Measurements from ENCODE around the gene ENTPD7.
A peak's percentile ranks its signal among the peaks of the same experiment; 100 is the strongest.
"Not testable (repeated sequence)": the region's sequence is repeated elsewhere in the genome, so short reads cannot be mapped to it uniquely, and the experiment has no call there.

ENTPD7 gene

DNA sequence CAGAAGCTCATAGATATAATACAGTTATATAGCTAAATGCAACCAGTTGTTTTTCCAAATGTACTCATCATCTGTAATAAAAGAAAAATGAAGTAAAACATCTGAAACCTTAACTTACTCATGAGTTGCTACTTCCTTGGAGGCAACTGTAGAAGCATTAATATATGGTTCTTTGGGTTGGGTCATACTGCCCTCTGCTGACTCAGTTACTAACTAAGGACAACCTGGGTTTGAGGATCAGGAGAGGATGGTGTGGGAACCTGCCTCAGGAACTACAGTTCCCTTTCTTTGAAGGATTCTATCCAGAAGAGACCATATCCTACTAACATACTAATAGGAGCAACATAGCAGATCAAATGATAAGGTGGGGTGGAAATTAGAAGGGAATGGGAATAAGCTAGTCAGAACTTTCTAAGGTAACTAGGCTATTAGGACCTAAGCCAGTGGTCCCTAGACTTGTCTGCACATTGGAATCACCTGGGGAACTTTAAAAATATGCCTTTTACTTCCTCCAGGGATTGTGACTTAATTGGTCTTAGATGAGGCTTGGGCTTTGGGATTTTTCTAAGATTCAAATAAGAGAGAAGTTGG is 51.9 kb downstream of the ENTPD7 start:
- Histone ChIP-seq H3K4me1 (ENCODE audit: control insufficient read depth in 5 of 5, insufficient read depth in 5 of 5, low read length in 5 of 5) (peaks cover 0 to 4% (median 0%) of the 10 kb centered on the region in 5 donors), H3K4me3 (ENCODE audit: low read depth in 1 of 5, low read length in 5 of 5) (no peak overlapping the region), H3K27ac (ENCODE audit: low read depth, low read length) (no peak overlapping the region), H3K36me3 (ENCODE audit: control insufficient read depth in 5 of 5, insufficient read depth in 5 of 5, low read length in 5 of 5) (peaks cover 17 to 54% (median 42%) of the 10 kb centered on the region in 5 donors), H3K9ac (ENCODE audit: low read length in 5 of 5) (no peak overlapping the region), H3K9me3 (ENCODE audit: control insufficient read depth in 5 of 5, low read length in 5 of 5) (no peaks in the 10 kb centered on the region), H3K27me3 (ENCODE audit: control insufficient read depth in 5 of 5, insufficient read depth in 4 of 5, low read length in 5 of 5) (no peaks in the 10 kb centered on the region)

DNA sequence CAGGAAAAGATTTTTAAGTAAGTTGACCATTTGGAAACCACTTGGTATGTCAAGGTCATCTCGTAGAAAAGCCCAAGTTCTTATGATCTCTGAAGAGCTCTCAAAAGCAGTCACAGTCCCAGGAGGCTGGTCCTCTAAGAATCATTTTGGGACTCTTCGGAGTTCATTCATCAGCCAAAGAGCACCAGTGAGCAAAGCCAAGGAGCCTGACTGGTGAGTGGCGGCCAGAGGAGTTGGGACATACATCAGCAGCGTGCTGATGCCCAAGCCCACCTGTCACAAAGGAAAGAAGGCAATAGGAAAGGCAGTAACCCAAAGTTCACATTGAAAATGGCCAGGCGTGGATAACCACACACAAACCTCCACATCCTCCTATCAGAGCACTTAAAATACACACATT is 55.1 kb downstream of the ENTPD7 start:
- Histone ChIP-seq H3K27me3 (ENCODE audit: control insufficient read depth in 5 of 5, insufficient read depth in 4 of 5, low read length in 5 of 5) (no peaks in the 10 kb centered on the region), H3K4me1 (ENCODE audit: control insufficient read depth in 5 of 5, insufficient read depth in 5 of 5, low read length in 5 of 5) (no peaks in the 10 kb centered on the region), H3K9me3 (ENCODE audit: control insufficient read depth in 5 of 5, low read length in 5 of 5) (no peaks in the 10 kb centered on the region), H3K27ac (ENCODE audit: low read depth, low read length) (no peak overlapping the region), H3K9ac (ENCODE audit: low read length in 5 of 5) (peak overlapping the region in 1 of 5 donors; percentile 35), H3K4me3 (ENCODE audit: low read depth in 1 of 5, low read length in 5 of 5) (no peak overlapping the region), H3K36me3 (ENCODE audit: control insufficient read depth in 5 of 5, insufficient read depth in 5 of 5, low read length in 5 of 5) (peaks cover 25 to 73% (median 51%) of the 10 kb centered on the region in 5 donors)

DNA sequence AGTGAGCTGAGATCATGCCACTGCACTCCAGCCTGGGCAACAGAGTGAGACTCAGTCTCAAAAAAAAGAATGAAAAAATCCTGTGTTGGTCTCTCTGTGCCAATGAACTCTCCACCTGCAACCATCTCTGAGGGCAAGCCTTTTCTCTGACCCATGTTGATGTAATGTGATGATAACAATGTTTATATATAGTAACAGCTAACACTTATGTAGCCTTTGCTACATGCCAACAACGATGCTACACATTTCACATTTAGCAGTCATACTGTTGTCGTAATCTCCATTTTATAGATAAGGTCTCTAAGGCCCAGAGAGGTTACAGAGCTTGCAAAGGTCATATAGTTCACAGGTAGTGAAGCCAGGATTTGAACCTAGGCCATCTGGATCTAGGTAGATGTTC is 61.1 kb downstream of the ENTPD7 start:
- Histone ChIP-seq H3K4me3 (ENCODE audit: low read depth in 1 of 5, low read length in 5 of 5) (no peak overlapping the region), H3K9me3 (ENCODE audit: control insufficient read depth in 5 of 5, low read length in 5 of 5) (no peaks in the 10 kb centered on the region), H3K36me3 (ENCODE audit: control insufficient read depth in 5 of 5, insufficient read depth in 5 of 5, low read length in 5 of 5) (peaks cover 30 to 82% (median 68%) of the 10 kb centered on the region in 5 donors), H3K27me3 (ENCODE audit: control insufficient read depth in 5 of 5, insufficient read depth in 4 of 5, low read length in 5 of 5) (no peaks in the 10 kb centered on the region), H3K9ac (ENCODE audit: low read length in 5 of 5) (no peak overlapping the region), H3K27ac (ENCODE audit: low read depth, low read length) (no peak overlapping the region), H3K4me1 (ENCODE audit: control insufficient read depth in 5 of 5, insufficient read depth in 5 of 5, low read length in 5 of 5) (no peaks in the 10 kb centered on the region)

DNA sequence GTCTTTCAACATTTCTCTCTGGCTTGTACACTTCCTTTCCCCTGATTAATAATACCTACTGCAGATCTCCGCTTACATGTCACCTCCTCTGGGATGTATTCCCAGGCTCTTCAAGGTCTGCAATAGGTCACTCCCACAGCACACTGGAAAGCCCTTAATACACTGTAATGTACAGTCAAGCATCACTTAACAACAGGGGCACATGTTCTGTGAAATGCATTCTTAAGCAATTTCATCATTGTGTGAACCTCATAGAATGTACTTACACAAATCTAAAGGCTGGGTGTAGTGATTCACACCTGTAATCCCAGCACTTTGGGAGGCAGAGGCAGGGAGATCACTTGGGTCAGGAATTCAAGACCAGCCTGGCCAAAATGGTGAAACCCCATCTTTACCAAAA is 70.7 kb downstream of the ENTPD7 start:
- no peaks in the 10 kb centered on the region for H3K27me3 ChIP-seq (ENCODE audit: control insufficient read depth in 5 of 5, insufficient read depth in 4 of 5, low read length in 5 of 5)
- H3K9ac ChIP-seq (ENCODE audit: low read length in 5 of 5): no peak overlapping the region
- no peak overlapping the region for H3K27ac ChIP-seq (ENCODE audit: low read depth, low read length)
- no peaks in the 10 kb centered on the region for H3K9me3 ChIP-seq (ENCODE audit: control insufficient read depth in 5 of 5, low read length in 5 of 5)
- peaks cover 17 to 40% (median 27%) of the 10 kb centered on the region in 5 donors for H3K36me3 ChIP-seq (ENCODE audit: control insufficient read depth in 5 of 5, insufficient read depth in 5 of 5, low read length in 5 of 5)
- peaks cover 1 to 27% (median 24%) of the 10 kb centered on the region in 5 donors for H3K4me1 ChIP-seq (ENCODE audit: control insufficient read depth in 5 of 5, insufficient read depth in 5 of 5, low read length in 5 of 5)
- no peak overlapping the region for H3K4me3 ChIP-seq (ENCODE audit: low read depth in 1 of 5, low read length in 5 of 5)

DNA sequence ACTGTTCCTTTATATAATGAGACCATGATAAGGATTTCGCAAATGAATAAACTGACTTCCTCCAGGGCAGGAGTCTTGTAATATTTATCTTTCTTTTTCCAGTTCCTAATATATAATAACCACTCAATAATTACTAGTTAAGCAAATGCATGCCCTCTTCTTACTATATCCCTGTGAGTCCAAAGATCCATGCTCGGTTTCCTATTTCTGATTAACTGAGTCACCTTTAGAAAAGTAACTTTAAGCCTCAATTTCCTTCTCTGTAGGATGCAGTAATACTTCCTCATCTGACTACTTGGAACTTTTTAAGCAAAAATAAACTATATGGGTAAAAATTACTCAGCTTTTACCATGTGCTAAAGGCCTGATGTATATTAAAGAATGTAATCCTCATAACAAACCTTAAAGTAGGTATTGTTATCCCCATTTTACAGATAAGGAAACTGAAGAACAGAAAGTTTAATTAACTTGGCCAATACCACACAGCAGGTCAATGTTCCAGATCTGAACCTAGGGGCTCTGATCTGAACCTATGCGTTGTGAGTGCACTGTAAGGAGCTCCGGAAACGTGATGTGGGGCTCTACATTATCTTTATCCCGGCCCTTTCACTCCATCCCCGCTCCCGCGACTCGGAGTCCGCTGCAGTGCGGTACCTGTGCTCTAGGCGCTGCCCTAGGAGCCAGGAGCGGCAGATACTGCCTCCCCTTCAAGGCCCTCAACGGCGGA is 72.2 kb downstream of the ENTPD7 start:
- no peaks in the 10 kb centered on the region for H3K27me3 ChIP-seq (ENCODE audit: control insufficient read depth in 5 of 5, insufficient read depth in 4 of 5, low read length in 5 of 5)
- H3K9ac ChIP-seq (ENCODE audit: low read length in 5 of 5): peak overlapping the region; percentile 77 to 99 (median 95)
- peaks cover 8 to 26% (median 12%) of the 10 kb centered on the region in 5 donors for H3K36me3 ChIP-seq (ENCODE audit: control insufficient read depth in 5 of 5, insufficient read depth in 5 of 5, low read length in 5 of 5)
- H3K27ac ChIP-seq (ENCODE audit: low read depth, low read length): peak overlapping the region; percentile 93
- H3K9me3 ChIP-seq (ENCODE audit: control insufficient read depth in 5 of 5, low read length in 5 of 5): no peaks in the 10 kb centered on the region
- H3K4me3 ChIP-seq (ENCODE audit: low read depth in 1 of 5, low read length in 5 of 5): peak overlapping the region; percentile 81 to 100 (median 99)
- H3K4me1 ChIP-seq (ENCODE audit: control insufficient read depth in 5 of 5, insufficient read depth in 5 of 5, low read length in 5 of 5): peaks cover 1 to 38% (median 26%) of the 10 kb centered on the region in 5 donors

DNA sequence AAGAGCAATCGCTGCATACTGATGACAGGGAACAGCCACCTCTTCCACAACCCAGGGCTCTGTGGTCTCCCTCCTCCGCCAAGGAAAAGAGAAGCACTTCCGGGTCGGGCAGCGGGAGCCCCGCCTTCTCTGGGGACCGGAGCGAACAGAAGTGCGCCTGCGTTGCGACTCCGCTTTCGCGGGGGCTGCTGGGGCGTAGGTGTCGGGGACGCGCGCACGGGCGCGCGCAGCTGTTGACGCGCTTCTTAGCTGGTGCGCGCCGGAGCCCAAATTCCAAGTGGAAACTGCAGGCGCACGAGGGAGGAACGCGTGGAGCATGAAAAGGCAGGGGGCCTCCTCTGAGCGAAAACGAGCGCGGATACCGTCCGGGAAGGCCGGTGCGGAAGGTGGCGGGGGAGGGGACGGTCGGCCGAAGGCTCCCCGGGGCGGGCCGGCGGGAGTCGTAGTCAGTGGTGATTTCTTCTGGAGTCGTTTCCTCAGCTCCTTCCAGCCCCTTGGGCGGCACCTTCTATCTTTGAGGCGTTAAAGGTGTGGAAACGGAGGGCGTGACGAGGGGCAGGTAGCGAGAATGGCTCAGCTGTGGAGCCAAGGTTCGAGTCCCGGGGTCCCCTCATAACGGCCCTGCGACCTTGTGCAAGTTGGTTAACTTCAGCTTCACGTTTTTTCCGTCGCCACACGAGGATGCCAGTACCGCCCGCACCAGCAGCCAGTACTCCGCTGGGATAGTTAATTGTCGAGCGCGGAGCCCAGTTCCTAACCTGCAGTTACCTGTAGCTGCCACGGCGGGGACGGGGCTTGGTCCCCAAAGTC is 72.9 kb downstream of the ENTPD7 start, which contains the start of the genes COX15 and CUTC:
Gene COX15, minus strand, starts transcription at position 95 of the 810 bp plus-strand sequence. Its CDS starts 78 bp downstream, at position 17.
Gene CUTC, plus strand, starts transcription at position 202 of the 810 bp plus-strand sequence. Its CDS starts 115 bp downstream, at position 317.
- peak within 1 kb of the TSS; percentile 81 to 100 (median 99) for H3K4me3 ChIP-seq (ENCODE audit: low read depth in 1 of 5, low read length in 5 of 5)
- no peaks in the 10 kb centered on the region for H3K9me3 ChIP-seq (ENCODE audit: control insufficient read depth in 5 of 5, low read length in 5 of 5)
- H3K36me3 ChIP-seq (ENCODE audit: control insufficient read depth in 5 of 5, insufficient read depth in 5 of 5, low read length in 5 of 5): peaks cover 4 to 23% (median 11%) of the 10 kb centered on the region in 5 donors
- H3K27ac ChIP-seq (ENCODE audit: low read depth, low read length): peak within 1 kb of the TSS; percentile 93
- peak within 1 kb of the TSS; percentile 87 to 99 (median 95) for H3K9ac ChIP-seq (ENCODE audit: low read length in 5 of 5)
- no peaks in the 10 kb centered on the region for H3K27me3 ChIP-seq (ENCODE audit: control insufficient read depth in 5 of 5, insufficient read depth in 4 of 5, low read length in 5 of 5)
- H3K4me1 ChIP-seq (ENCODE audit: control insufficient read depth in 5 of 5, insufficient read depth in 5 of 5, low read length in 5 of 5): peaks cover 1 to 38% (median 26%) of the 10 kb centered on the region in 5 donors

DNA sequence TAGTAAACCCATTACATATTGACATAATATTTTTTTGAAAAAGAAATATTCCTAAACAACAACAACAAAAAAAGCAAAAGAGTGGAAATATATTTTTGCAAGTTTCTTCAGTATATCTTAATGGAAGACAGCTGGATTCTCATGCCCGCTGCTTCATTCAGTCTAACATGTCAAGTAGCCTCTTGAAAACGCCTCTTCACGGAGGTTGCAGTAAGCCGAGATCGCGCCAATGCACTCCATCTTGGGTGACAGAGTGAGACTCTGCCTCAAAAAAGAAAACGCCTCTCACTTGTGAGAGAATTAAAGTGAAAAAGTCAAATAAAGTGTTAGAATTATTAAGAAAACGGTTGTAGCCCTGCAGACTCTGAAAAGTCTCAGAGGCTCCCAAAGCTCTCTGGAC is 74.1 kb downstream of the ENTPD7 start:
- peaks cover 4 to 19% (median 11%) of the 10 kb centered on the region in 5 donors for H3K36me3 ChIP-seq (ENCODE audit: control insufficient read depth in 5 of 5, insufficient read depth in 5 of 5, low read length in 5 of 5)

DNA sequence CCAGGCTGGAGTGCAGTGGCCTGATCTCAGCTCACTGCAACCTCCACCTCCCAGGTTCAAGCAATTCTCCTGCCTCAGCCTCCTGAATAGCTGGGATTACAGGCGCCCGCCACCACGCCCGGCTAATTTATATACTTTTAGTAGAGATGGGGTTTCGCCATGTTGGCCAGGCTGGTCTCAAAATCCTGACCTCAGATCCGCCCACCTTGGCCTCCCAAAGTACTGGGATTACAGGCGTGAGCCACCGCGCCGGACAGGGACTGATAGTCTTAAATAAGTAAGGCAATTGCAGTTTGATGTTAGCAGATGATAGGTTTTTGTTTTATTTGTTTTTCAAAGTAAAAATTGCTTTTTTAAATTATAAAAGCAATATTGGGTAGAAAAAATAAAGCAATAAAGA is 74.8 kb downstream of the ENTPD7 start:
- H3K9me3 ChIP-seq (ENCODE audit: control insufficient read depth in 5 of 5, low read length in 5 of 5); H3K27me3 ChIP-seq (ENCODE audit: control insufficient read depth in 5 of 5, insufficient read depth in 4 of 5, low read length in 5 of 5); H3K9ac ChIP-seq (ENCODE audit: low read length in 5 of 5); H3K27ac ChIP-seq (ENCODE audit: low read depth, low read length): not testable (repeated sequence)
- Histone ChIP-seq H3K36me3 (ENCODE audit: control insufficient read depth in 5 of 5, insufficient read depth in 5 of 5, low read length in 5 of 5) (peaks cover 7 to 17% (median 11%) of the 10 kb centered on the region in 5 donors), H3K4me3 (ENCODE audit: low read depth in 1 of 5, low read length in 5 of 5) (peak overlapping the region in 2 of 5 donors; percentile 35 to 81), H3K4me1 (ENCODE audit: control insufficient read depth in 5 of 5, insufficient read depth in 5 of 5, low read length in 5 of 5) (peaks cover 1 to 42% (median 26%) of the 10 kb centered on the region in 5 donors)

More for the DNA sequence above, 74.1 kb downstream of the ENTPD7 start:
- Histone ChIP-seq H3K9ac (ENCODE audit: low read length in 5 of 5) (peak overlapping the region in 3 of 5 donors; percentile 4 to 35 (median 30)), H3K27ac (ENCODE audit: low read depth, low read length) (no peak overlapping the region), H3K9me3 (ENCODE audit: control insufficient read depth in 5 of 5, low read length in 5 of 5) (no peaks in the 10 kb centered on the region), H3K4me3 (ENCODE audit: low read depth in 1 of 5, low read length in 5 of 5) (peak overlapping the region; percentile 35 to 100 (median 64)), H3K27me3 (ENCODE audit: control insufficient read depth in 5 of 5, insufficient read depth in 4 of 5, low read length in 5 of 5) (no peaks in the 10 kb centered on the region), H3K4me1 (ENCODE audit: control insufficient read depth in 5 of 5, insufficient read depth in 5 of 5, low read length in 5 of 5) (peaks cover 1 to 38% (median 26%) of the 10 kb centered on the region in 5 donors)

DNA sequence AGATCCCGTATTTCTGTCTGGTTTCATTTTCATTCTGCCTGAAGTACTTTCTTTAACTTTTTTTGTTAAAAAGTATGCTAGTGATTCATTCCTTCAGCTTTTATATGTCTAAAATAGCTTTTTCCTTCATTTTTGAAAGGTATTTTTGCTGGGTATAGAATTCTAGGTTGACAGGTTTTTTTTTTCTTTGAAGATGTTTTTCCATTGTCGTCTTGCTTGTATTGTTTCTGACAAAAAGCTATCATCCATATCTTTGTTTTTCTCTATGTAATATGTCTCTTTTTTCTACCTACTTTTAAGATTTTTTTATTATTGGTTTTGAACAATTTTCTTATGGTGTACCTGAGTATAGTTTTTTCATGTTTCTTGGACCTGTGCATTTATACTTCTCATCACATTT is 81.0 kb downstream of the ENTPD7 start:
- no peak overlapping the region for H3K27ac ChIP-seq (ENCODE audit: low read depth, low read length)
- peaks cover 2 to 13% (median 10%) of the 10 kb centered on the region in 5 donors for H3K9me3 ChIP-seq (ENCODE audit: control insufficient read depth in 5 of 5, low read length in 5 of 5)
- H3K4me3 ChIP-seq (ENCODE audit: low read depth in 1 of 5, low read length in 5 of 5): no peak overlapping the region
- H3K9ac ChIP-seq (ENCODE audit: low read length in 5 of 5): no peak overlapping the region
- peaks cover 39 to 60% (median 48%) of the 10 kb centered on the region in 5 donors for H3K36me3 ChIP-seq (ENCODE audit: control insufficient read depth in 5 of 5, insufficient read depth in 5 of 5, low read length in 5 of 5)
- no peaks in the 10 kb centered on the region for H3K27me3 ChIP-seq (ENCODE audit: control insufficient read depth in 5 of 5, insufficient read depth in 4 of 5, low read length in 5 of 5)
- peaks cover 0 to 37% (median 13%) of the 10 kb centered on the region in 5 donors for H3K4me1 ChIP-seq (ENCODE audit: control insufficient read depth in 5 of 5, insufficient read depth in 5 of 5, low read length in 5 of 5)
